Parathyroid adenoma (tissue), 2 donors: ENCODE results near the gene MGAT5B.

Experiments
- H2AFZ ChIP-seq: fragments of 300-600 bp; sonication (generic); one replicate; pipeline ENCODE4 v1.7.0; 2017; ENCODE audit warnings: antibody characterized with exemption, mild to moderate bottlenecking
- H3K27ac ChIP-seq: fragments of 300-600 bp; sonication (generic); one replicate; pipeline ENCODE4 v1.7.0; 2017
- H3K27me3 ChIP-seq: fragments of 300-600 bp; sonication (generic); one replicate; pipeline ENCODE4 v1.7.0; 2017; ENCODE audit warnings: low read length; ENCODE audit not compliant: control insufficient read depth, insufficient read depth
- H3K36me3 ChIP-seq: fragments of 300-600 bp; sonication (generic); one replicate; pipeline ENCODE4 v1.7.0; 2017; ENCODE audit warnings: low read length; ENCODE audit not compliant: control insufficient read depth, insufficient read depth
- H3K4me1 ChIP-seq: fragments of 300-600 bp; sonication (generic); one replicate; pipeline ENCODE4 v1.7.0; 2017; ENCODE audit warnings: control low read depth
- H3K4me2 ChIP-seq: fragments of 300-600 bp; sonication (generic); one replicate; pipeline ENCODE4 v1.7.0; 2017; ENCODE audit warnings: low read length
- H3K4me3 ChIP-seq: fragments of 300-600 bp; sonication (generic); one replicate; pipeline ENCODE4 v1.7.0; 2017; ENCODE audit warnings: low read depth, low read length
- H3K79me2 ChIP-seq: fragments of 300-600 bp; sonication (generic); one replicate; pipeline ENCODE4 v1.7.0; 2017; ENCODE audit warnings: control low read depth
- H3K9ac ChIP-seq: fragments of 300-600 bp; sonication (generic); one replicate; pipeline ENCODE4 v1.7.0; 2017; ENCODE audit warnings: mild to moderate bottlenecking
- H3K9me3 ChIP-seq: fragments of 300-600 bp; sonication (generic); one replicate; pipeline ENCODE4 v1.7.0; 2017; ENCODE audit warnings: low read length; ENCODE audit not compliant: control insufficient read depth
- TF ChIP-seq, protein P1 (sequence below): fragments of 300-600 bp; sonication (generic); IDR thresholded peaks from one replicate; pipeline ENCODE4 v1.7.0; 2017; ENCODE audit warnings: antibody characterized with exemption, mild to moderate bottlenecking
- donor health status: primary hyperparathyroidism.

Gene MGAT5B

DNA sequence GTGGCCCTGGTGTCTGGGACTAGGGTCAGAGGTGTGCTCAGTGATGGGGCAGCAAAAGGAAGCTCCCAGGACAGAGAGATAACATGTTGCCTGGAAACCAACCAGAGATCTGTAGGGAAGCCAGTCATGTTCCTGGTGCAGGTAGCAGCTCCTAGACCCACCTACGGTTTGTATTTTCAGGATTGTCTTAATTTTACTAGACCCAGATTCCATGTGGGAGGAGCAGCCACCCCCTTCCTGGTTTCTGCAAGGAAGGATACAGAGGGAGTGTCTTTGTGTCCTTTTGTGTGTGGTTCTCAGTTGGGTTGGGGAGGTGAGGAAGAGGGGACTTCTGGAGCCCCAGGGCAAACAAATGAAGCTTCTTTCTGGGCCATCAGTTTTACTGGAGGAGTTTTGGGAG, 53.9 kb downstream of the MGAT5B start:
- H3K27me3 ChIP-seq, result no peaks in the 10 kb centered on the region
- no peaks in the 10 kb centered on the region for H3K36me3 ChIP-seq
- no peak overlapping the region for H3K4me3 ChIP-seq
- H3K79me2 ChIP-seq, result no peaks in the 10 kb centered on the region
- H3K9ac ChIP-seq, result no peak overlapping the region
- H3K4me1 ChIP-seq, result peaks cover 8% of the 10 kb centered on the region
- no peak overlapping the region for H2AFZ ChIP-seq
- no peak overlapping the region for H3K4me2 ChIP-seq
- TF ChIP-seq, protein P1, sequence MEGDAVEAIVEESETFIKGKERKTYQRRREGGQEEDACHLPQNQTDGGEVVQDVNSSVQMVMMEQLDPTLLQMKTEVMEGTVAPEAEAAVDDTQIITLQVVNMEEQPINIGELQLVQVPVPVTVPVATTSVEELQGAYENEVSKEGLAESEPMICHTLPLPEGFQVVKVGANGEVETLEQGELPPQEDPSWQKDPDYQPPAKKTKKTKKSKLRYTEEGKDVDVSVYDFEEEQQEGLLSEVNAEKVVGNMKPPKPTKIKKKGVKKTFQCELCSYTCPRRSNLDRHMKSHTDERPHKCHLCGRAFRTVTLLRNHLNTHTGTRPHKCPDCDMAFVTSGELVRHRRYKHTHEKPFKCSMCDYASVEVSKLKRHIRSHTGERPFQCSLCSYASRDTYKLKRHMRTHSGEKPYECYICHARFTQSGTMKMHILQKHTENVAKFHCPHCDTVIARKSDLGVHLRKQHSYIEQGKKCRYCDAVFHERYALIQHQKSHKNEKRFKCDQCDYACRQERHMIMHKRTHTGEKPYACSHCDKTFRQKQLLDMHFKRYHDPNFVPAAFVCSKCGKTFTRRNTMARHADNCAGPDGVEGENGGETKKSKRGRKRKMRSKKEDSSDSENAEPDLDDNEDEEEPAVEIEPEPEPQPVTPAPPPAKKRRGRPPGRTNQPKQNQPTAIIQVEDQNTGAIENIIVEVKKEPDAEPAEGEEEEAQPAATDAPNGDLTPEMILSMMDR, result no peak
- no peak overlapping the region for H3K27ac ChIP-seq
- no peaks in the 10 kb centered on the region for H3K9me3 ChIP-seq

DNA sequence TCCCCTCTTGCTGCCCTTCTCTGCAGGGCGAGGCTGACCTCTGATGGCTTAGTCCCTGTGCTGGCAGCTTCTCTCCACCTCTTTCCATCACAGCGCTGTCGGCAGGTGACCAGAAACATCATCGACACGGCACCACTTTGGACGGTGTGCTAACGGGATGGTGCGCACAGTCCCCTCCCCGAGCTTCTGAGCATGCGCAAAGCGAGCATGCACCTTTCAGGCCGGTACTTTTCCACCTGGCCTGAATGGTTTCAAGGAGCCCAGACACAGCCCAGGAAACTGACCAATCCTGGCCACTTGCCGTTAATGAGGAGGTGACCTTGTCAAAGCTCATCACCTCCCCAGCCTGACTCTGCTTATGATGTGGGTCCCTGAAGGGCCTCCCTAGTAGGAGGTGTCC, 54.8 kb downstream of the MGAT5B start:
- TF ChIP-seq, protein P1, result no peak
- Histone ChIP-seq H3K79me2 (no peaks in the 10 kb centered on the region), H3K27me3 (no peaks in the 10 kb centered on the region), H3K9ac (no peak overlapping the region), H3K4me2 (no peak overlapping the region), H3K36me3 (no peaks in the 10 kb centered on the region), H3K9me3 (no peaks in the 10 kb centered on the region), H3K27ac (no peak overlapping the region), H3K4me1 (peaks cover 8% of the 10 kb centered on the region), H2AFZ (no peak overlapping the region), H3K4me3 (no peak overlapping the region)

DNA sequence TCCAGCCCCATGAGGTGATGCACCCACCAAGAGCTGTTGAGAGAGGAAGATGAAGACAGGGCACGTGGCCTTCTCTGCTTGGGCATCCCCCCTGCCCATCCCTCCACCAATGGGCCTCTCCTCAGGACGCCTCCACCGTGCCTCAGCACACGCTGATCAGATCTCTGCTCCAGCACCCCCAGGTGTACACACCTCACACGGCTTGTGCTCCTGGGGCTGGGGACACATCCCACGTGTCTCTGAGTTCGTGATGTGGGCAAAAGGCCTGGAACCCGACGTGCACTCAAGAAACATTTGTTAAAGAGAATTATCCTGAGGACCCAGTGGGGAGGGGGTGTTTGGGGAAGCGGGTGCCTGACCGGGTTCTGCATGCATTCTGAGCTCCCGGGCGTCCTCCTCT, 55.3 kb downstream of the MGAT5B start:
- Histone ChIP-seq H3K27me3 (no peaks in the 10 kb centered on the region), H2AFZ (no peak overlapping the region), H3K9ac (no peak overlapping the region), H3K4me1 (peaks cover 8% of the 10 kb centered on the region), H3K27ac (no peak overlapping the region), H3K4me3 (no peak overlapping the region), H3K9me3 (no peaks in the 10 kb centered on the region), H3K79me2 (no peaks in the 10 kb centered on the region), H3K36me3 (no peaks in the 10 kb centered on the region), H3K4me2 (no peak overlapping the region)
- TF ChIP-seq, protein P1, result no peak

DNA sequence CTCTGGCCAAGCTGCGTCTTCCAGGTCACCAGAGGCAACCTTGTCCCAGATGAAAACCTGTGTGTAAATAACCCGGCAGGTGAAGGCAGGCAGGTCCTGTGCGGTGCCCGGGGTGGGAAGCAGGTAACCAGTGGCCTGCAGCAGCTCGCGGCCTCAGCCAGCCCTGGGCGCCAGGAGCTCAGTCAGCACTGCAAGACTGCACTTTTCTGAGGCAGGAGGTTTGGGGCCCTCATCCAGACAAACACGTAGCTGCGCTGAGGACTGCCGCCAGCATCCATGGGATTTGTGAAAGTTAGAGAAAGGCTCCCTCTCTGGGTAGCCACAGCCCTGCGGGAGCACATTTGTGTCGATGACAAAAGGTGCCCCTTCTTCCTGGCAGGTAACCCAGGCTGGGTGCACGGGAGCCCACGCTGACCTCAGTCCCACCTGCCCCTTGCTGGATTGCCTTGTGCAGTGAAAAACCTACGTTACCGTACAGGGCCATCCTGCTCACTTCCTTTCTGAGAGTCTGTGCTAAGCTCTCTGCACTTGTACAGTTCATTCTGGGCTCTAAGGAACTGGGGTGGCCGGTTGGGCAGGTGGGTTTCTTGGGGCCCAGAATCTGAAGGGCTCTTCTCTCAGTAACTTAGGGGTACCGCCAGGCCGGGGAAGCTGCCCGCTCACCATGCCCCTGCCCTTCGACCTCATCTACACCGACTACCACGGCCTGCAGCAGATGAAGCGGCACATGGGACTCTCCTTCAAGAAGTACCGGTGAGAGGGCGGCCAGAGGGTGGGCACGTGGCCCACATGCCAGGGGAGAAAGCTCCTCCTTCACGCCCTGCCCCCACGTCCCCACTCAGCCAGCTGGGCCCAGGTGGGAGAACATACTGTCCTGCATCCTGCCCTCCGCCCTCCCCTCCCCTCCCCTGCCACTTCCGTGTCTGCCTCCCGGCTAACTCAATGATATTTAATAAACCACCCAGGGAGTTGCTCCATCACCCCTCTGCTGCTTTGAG, 56.4 kb downstream of the MGAT5B start:
- Histone ChIP-seq H3K4me1 (peaks cover 8% of the 10 kb centered on the region), H3K27me3 (no peaks in the 10 kb centered on the region), H3K79me2 (no peaks in the 10 kb centered on the region), H3K4me2 (no peak overlapping the region), H2AFZ (no peak overlapping the region), H3K36me3 (no peaks in the 10 kb centered on the region), H3K27ac (no peak overlapping the region), H3K4me3 (no peak overlapping the region), H3K9ac (no peak overlapping the region), H3K9me3 (no peaks in the 10 kb centered on the region)
- TF ChIP-seq, protein P1, result no peak
